DLD1 (cell line): ENCODE results near the gene WDR27.
"Not testable (repeated sequence)": the region's sequence is repeated elsewhere in the genome, so short reads cannot be mapped to it uniquely, and the experiment has no call there.

ENCODE experiments used
- in situ Hi-C: cut with HindIII; loops from 2 replicates; pipeline ENCODE4 v1.10.0; 2017; ENCODE audit warnings: low sequenced_read_pairs

The WDR27 gene

DNA sequence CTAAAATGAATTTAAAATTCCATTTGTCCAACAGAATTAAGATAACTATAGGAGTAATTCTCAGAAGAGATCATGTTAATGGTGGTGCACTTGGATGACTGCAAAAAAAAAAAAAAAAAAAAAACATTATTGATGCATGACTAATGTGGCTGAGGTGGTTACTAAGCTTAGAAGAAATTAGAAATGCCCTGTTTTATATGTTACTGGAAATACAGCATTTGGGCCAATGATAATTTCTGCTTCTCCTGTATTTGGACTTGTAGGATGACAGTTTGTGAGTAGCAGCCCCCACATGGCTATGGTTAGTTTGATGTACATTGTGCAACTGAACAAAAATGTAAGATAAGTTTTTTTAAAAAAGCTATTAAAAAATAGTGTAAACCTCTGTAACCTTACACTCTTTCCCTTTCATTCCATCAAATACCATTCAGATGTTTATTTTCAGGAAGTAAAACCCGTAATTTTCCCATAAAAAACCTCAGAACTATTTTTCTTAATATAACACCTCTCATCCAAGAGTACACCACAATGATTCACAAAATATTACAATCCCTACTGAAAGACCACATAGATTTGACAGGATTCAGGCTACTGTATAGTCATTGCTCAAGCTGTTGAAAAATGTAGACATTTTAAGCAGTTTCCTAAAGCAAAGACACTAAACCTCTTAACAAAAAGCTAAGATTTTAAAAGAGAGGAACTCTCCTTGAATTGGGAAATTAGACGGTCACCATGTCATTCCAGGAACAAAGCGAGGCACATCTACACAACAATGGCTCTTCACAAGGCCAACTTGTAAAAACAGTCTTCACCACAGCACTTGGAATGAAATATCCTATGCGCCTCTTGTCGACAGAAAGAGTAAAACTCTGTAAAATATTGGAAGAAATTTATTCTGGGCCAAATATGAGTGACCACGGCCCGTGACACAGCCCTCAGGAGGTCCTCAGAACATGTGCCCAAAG is 83.0 kb downstream of the WDR27 start:
- in situ Hi-C loops = no loop called here

GRCh38 chr6:169617562-169617961 is 84.3 kb downstream of the WDR27 start:
- in situ Hi-C loops = no loop called here

DNA sequence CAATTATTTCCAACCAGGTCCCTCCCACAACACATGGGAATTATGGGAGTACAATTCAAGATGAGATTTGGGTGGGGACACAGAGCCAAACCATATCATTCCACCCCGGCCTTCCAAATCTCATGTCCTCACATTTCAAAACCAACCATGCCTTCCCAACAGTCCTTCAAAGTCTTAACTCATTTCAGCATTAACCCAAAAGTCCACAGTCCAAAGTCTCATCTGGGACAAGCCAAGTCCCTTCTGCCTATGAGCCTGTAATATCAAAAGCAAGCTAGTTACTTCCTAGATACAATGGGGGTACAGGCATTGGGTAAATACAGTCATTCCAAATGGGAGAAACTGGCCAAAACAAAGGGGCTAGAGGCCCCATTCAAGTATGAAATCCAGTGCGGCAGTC is 93.2 kb downstream of the WDR27 start:
- in situ Hi-C loops = not testable (repeated sequence)

DNA sequence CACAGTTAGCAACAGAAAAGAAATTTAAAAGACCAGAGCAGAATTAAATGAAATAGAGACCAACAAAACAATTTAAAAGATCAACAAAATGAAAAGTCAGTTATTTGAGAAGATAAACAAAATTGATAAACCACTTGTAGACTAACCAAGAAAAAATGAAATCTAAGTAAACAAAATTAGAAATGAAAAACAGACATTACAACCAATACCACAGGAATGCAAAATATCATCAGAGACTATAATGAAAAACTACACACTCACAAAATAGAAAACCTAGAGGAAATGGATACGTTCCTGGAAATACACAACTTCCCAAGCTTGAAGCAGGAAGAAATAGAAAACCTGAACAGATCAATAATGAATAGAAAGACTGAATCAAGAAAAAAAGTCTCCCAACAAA is 97.8 kb downstream of the WDR27 start:
- in situ Hi-C loops = no loop called here

- in situ Hi-C loops = not testable (repeated sequence)
Measured at GRCh38 chr6:169601129-169601528, 100.7 kb downstream of the WDR27 start.

- in situ Hi-C loops = no loop called here
Measured at GRCh38 chr6:169592558-169592957, 109.3 kb downstream of the WDR27 start.

DNA sequence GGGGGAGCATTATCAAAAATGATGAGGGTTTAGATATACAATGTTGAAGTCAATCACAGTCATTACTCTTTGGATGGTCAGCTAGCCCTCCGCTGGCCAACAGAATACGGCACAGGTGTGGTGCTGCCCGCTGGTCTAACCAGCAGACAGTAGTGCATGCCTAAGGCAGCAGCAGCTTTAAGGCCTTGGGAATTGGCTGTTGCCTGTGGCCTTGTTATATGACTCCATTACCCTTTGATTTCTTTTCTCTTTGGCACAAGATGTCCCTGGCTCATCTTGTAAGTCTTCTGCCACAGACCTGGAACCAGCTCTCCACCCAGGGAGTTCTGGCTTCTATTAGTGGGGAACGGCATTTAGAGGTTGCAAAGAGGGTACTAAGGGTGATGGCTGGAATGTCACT is 110.2 kb downstream of the WDR27 start:
- in situ Hi-C loops = no loop called here

- in situ Hi-C loops = no loop called here
Measured at GRCh38 chr6:169590376-169590939, 111.4 kb downstream of the WDR27 start.

- in situ Hi-C loops = no loop called here
Measured at GRCh38 chr6:169589699-169590257, 112.1 kb downstream of the WDR27 start.

GRCh38 chr6:169589293-169589692 is 112.5 kb downstream of the WDR27 start:
- in situ Hi-C loops = no loop called here

DNA sequence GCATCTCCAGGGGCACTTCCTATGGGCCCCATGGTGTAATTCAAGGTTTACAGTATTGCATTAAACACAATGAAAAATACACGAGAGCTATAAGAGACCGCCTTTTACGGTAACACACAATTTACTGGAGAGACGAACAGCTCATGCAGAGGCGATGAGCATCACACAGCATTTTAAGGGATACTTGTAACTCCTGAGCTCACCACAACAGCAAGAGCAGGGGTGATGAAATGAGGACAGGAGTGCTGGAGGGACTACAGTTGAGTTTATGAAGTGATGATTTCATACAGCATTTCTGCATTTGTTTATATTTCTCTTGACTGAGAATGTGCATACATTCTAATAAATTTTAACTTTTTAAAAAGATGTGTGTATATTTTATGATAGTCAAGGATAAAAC is 113.9 kb downstream of the WDR27 start:
- in situ Hi-C loops = no loop called here

GRCh38 chr6:169583886-169584541 is 117.8 kb downstream of the WDR27 start:
- in situ Hi-C loops = no loop called here

DNA sequence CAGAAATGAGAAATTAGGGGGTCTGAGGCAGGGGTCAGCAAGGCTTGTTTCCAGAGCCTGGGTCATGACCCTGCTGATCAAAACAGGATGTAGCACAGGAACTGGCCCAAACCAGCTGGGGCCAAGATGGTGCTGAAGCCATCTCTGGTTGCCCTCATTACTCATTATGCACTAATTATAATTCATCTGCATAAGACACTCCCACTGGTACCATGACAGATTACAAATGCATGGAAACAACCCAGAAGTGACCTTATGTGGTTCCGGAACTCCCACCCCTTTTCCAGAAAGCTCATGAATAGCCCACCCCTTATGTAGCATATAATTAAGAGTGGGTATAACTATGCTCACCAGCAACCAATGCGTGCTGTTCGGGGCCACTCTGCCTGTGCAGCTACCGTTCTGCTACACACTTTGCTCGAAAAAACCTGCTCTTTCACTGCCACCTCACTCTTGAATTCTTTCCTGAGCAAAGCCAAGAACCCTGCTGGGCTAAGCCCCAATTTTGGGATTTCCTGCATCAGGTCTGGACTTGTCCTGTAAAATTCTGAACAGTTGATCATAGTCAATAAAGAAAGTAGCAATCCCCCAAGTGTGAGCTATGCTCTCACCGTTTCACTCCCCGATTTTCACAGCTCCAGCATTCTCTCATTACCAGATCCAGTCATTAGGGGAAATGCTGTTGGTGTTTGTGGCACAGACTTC is 122.3 kb downstream of the WDR27 start:
- in situ Hi-C loops = no loop called here

GRCh38 chr6:169577974-169578373 is 123.9 kb downstream of the WDR27 start:
- in situ Hi-C loops = no loop called here

GRCh38 chr6:169577236-169577635 is 124.6 kb downstream of the WDR27 start:
- in situ Hi-C loops = no loop called here

DNA sequence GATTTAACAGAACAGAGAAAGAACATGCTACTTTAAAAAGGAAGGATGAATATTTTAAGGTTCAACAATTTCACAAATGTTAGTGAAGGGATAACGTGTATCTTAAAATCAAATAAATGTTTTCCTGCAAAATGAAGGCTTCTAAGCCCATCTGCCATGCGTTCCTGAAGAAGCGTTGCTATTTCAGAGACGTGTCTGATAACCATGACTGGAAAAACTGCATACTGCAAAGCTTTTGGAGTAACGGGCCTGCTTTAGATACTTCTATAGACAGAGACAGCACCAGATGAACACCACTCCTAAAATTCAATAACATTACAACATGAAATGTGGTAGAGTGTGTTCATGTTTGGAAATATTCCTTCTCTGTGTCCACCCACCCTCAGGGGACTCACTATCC is 126.0 kb downstream of the WDR27 start:
- in situ Hi-C loops = no loop called here

- in situ Hi-C loops = no loop called here
Measured at GRCh38 chr6:169575365-169575764, 126.5 kb downstream of the WDR27 start.

GRCh38 chr6:169574420-169574819 is 127.4 kb downstream of the WDR27 start:
- in situ Hi-C loops = no loop called here

DNA sequence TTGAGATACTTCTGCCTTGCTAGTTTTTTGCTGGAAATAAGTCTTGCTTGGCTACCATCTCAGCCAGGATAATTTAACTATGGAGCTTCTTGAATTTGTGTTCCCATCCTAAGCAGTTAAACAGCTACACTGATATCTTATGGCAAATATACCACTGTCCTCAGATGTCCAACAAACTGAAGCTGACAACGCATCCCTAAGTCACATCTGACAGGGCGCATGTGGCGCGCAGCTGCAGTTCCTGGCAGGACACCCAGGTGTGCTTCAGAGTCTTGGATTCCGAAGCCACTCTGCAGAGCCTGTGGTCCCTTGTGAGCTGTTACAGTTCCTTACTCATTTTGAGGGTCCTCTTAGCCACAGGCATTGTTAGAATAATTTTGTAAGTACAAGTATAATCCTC is 127.9 kb downstream of the WDR27 start:
- in situ Hi-C loops = no loop called here

- in situ Hi-C loops = no loop called here
Measured at GRCh38 chr6:169571123-169571962, 130.5 kb downstream of the WDR27 start.
